Left renal cortex interstitium (tissue), 4 donors: ENCODE data around the gene SIAH2. TPM values are rescaled to one million over a fixed set of nuclear protein-coding genes. Genes with fewer than 3 reads are reported as not detected.

Source experiments
- polyA plus RNA-seq, 4 donors: library from polyadenylated mRNA; unstranded; fragments of 120-200 nt; gene quantifications; one replicate each; pipeline ENCODE4 v1.2.1, GENCODE V29; 2013; ENCODE audit not compliant: insufficient read length in 4 of 4

Gene SIAH2
- polyA plus RNA-seq, 4 donors: 16.8 to 20.2 (median 18.8) TPM

Other genes starting within 250 kb of the SIAH2 start
- gene SERP1, start 216.7 kb downstream of the SIAH2 start, polyA plus RNA-seq: 100 to 1,000 TPM; 113 to 139 (median 129) TPM
- gene EIF2A, start 216.4 kb downstream of the SIAH2 start, polyA plus RNA-seq: 100 to 1,000 TPM; 149 to 192 (median 177) TPM
- 100 to 1,000 TPM; 104 to 147 (median 115) TPM for gene SELENOT, start 159.8 kb downstream of the SIAH2 start, polyA plus RNA-seq
- gene ERICH6, start 59.2 kb downstream of the SIAH2 start, polyA plus RNA-seq: 1 to 10 TPM in 1 of 4 donors, under 1 TPM in 3; 0.46 to 1.1 (median 0.72) TPM
- gene MINDY4B, start 142.3 kb upstream of the SIAH2 start, polyA plus RNA-seq: not detected
- gene CLRN1, start 209.6 kb upstream of the SIAH2 start, polyA plus RNA-seq: not detected